IPS DF 4.7 (cell line): ENCODE measurements around the gene DDC.
"Not testable (repeated sequence)": the region's sequence is repeated elsewhere in the genome, so short reads cannot be mapped to it uniquely, and the experiment has no call there.

Experiments used
- DNase-seq: peaks from one replicate; pipeline ENCODE4 v3.0.0-alpha.2; 2013; ENCODE audit warnings: low spot score; ENCODE audit errors: extremely low read depth

Gene DDC

GRCh38 chr7:50458651-50459050 is 106.6 kb downstream of the DDC start:
- DNase-seq = not testable (repeated sequence)

GRCh38 chr7:50456371-50457123 is 108.7 kb downstream of the DDC start:
- DNase-seq = no peak

GRCh38 chr7:50455658-50456057 is 109.5 kb downstream of the DDC start:
- no peak for DNase-seq

GRCh38 chr7:50454968-50455367 is 110.2 kb downstream of the DDC start:
- no peak for DNase-seq

GRCh38 chr7:50450590-50451032 is 114.6 kb downstream of the DDC start:
- no peak for DNase-seq

GRCh38 chr7:50449881-50450589 is 115.2 kb downstream of the DDC start, which contains the start of gene FIGNL1:
TSS of gene FIGNL1 (minus strand) at chr7:50450350. CDS start at chr7:50447287, 3,063 bp downstream.
- no peak for DNase-seq

GRCh38 chr7:50449501-50449880 is 115.7 kb downstream of the DDC start:
- no peak for DNase-seq

- DNase-seq = no peak
Observed at GRCh38 chr7:50448823-50449222, 116.4 kb downstream of the DDC start.

- DNase-seq = no peak
Observed at GRCh38 chr7:50446542-50446960, 118.7 kb downstream of the DDC start.

GRCh38 chr7:50436133-50436806 is 128.9 kb downstream of the DDC start:
- DNase-seq = no peak

- no peak for DNase-seq
Observed at GRCh38 chr7:50431722-50432305, 133.4 kb downstream of the DDC start.

- DNase-seq = no peak
Observed at GRCh38 chr7:50431316-50431715, 133.9 kb downstream of the DDC start.

GRCh38 chr7:50428911-50429310 is 136.3 kb downstream of the DDC start:
- no peak for DNase-seq

- DNase-seq = no peak
Observed at GRCh38 chr7:50427518-50427917, 137.7 kb downstream of the DDC start.

- no peak for DNase-seq
Observed at GRCh38 chr7:50426280-50427045, 138.7 kb downstream of the DDC start.

- no peak for DNase-seq
Observed at GRCh38 chr7:50425318-50425717, 139.9 kb downstream of the DDC start.

GRCh38 chr7:50423860-50424259 is 141.3 kb downstream of the DDC start:
- no peak for DNase-seq

GRCh38 chr7:50422858-50423257 is 142.3 kb downstream of the DDC start:
- DNase-seq = no peak

GRCh38 chr7:50421043-50421442 is 144.2 kb downstream of the DDC start:
- DNase-seq = no peak

GRCh38 chr7:50418526-50419290 is 146.5 kb downstream of the DDC start:
- DNase-seq = no peak
